Measurements from ENCODE around the gene NHLRC2.

Gene NHLRC2

GRCh38 chr10:113865901-113866300 lies 11.4 kb downstream of the NHLRC2 start:
- DNase-seq: no peak

- no peak for DNase-seq
These were observed 12.3 kb downstream of the NHLRC2 start for GRCh38 chr10:113866551-113867394.

- no peak for DNase-seq
These were observed 13.4 kb downstream of the NHLRC2 start for GRCh38 chr10:113867904-113868303.

- DNase-seq: no peak
These were observed 15.3 kb downstream of the NHLRC2 start for GRCh38 chr10:113869789-113870188.

- DNase-seq: no peak
These were observed 17.9 kb downstream of the NHLRC2 start for GRCh38 chr10:113872139-113873030.

- DNase-seq: no peak
These were observed 20.8 kb downstream of the NHLRC2 start for GRCh38 chr10:113875212-113875611.

- no peak for DNase-seq
These were observed 22.0 kb downstream of the NHLRC2 start for GRCh38 chr10:113876461-113876860.

- DNase-seq: no peak
These were observed 25.2 kb downstream of the NHLRC2 start for GRCh38 chr10:113879691-113880090.

GRCh38 chr10:113880236-113880635 lies 25.8 kb downstream of the NHLRC2 start:
- DNase-seq: no peak

GRCh38 chr10:113882240-113882639 lies 27.8 kb downstream of the NHLRC2 start:
- DNase-seq: no peak

GRCh38 chr10:113889911-113890310 lies 35.5 kb downstream of the NHLRC2 start:
- DNase-seq: no peak

GRCh38 chr10:113890769-113891168 lies 36.3 kb downstream of the NHLRC2 start:
- DNase-seq: no peak

- DNase-seq: no peak
These were observed 37.0 kb downstream of the NHLRC2 start for GRCh38 chr10:113891476-113891875.

- no peak for DNase-seq
These were observed 39.1 kb downstream of the NHLRC2 start for GRCh38 chr10:113893570-113893969.

- no peak for DNase-seq
These were observed 40.1 kb downstream of the NHLRC2 start for GRCh38 chr10:113894581-113894980.

GRCh38 chr10:113895018-113895417 lies 40.6 kb downstream of the NHLRC2 start:
- no peak for DNase-seq

- DNase-seq: no peak
These were observed 43.5 kb downstream of the NHLRC2 start for GRCh38 chr10:113897693-113898618.

- DNase-seq: no peak
These were observed 45.6 kb downstream of the NHLRC2 start for GRCh38 chr10:113899952-113900598.

GRCh38 chr10:113905756-113906155 lies 51.3 kb downstream of the NHLRC2 start:
- DNase-seq: no peak

- DNase-seq: no peak
These were observed 52.7 kb downstream of the NHLRC2 start for GRCh38 chr10:113907166-113907565.

GRCh38 chr10:113908236-113908635 lies 53.8 kb downstream of the NHLRC2 start:
- DNase-seq: no peak

- DNase-seq: no peak
These were observed 56.7 kb downstream of the NHLRC2 start for GRCh38 chr10:113911113-113911512.

Measured in NCI-H1694 (cell line).